Right atrium auricular region (tissue), 2 donors: ENCODE results near the gene NT5C1A. TPM values are rescaled to one million over a fixed set of nuclear protein-coding genes. Genes with fewer than 3 reads are reported as not detected.
A peak's percentile ranks its signal among the peaks of the same experiment; 100 is the strongest.

Experiments used
- DNase-seq: peaks from one replicate; pipeline ENCODE4 v3.0.0-alpha.2; 2019; ENCODE audit warnings: low spot score
- H3K27ac ChIP-seq, 2 donors: fragments of 200-600 bp; sonication (generic); 1 replicate in 1 of 2; 2 replicates in 1 of 2; pipeline ENCODE4 v1.5.1; 2016 to 2019
- H3K27me3 ChIP-seq, 2 donors: fragments of 200-600 bp; sonication (generic); one replicate each; pipeline versions ENCODE4 v1.5.1 to v1.6.0; 2017 to 2019
- H3K36me3 ChIP-seq: fragments of 200-600 bp; sonication (generic); one replicate; pipeline ENCODE4 v1.5.1; 2016
- H3K4me1 ChIP-seq, 2 donors: fragments of 200-600 bp; sonication (generic); one replicate each; pipeline versions ENCODE4 v1.5.1 to v1.6.0; 2017 to 2019
- H3K4me3 ChIP-seq, 2 donors: fragments of 200-600 bp; sonication (generic); 1 replicate in 1 of 2; 2 replicates in 1 of 2; pipeline ENCODE4 v1.5.1; 2017 to 2019; ENCODE audit warnings: mild to moderate bottlenecking in 1 of 2, moderate library complexity in 1 of 2
- H3K9me3 ChIP-seq, 2 donors: fragments of 200-600 bp; sonication (generic); one replicate each; pipeline ENCODE4 v1.5.1; 2019
- total RNA-seq, 2 donors: library from RNA; depleted of rRNA; stranded (reverse); fragments of >200 nt; gene quantifications; one replicate each; pipeline ENCODE4 v1.1.0, GENCODE V29; 2016
- TF ChIP-seq, protein P1 (sequence below), 2 donors: fragments of 200-600 bp; sonication (generic); IDR thresholded peaks; one replicate each; pipeline ENCODE4 v1.5.1; 2019; ENCODE audit warnings: antibody characterized with exemption in 2 of 2

NT5C1A gene
- total RNA-seq, 2 donors from 2014 or later, result 4.6 to 24.6 TPM

DNA sequence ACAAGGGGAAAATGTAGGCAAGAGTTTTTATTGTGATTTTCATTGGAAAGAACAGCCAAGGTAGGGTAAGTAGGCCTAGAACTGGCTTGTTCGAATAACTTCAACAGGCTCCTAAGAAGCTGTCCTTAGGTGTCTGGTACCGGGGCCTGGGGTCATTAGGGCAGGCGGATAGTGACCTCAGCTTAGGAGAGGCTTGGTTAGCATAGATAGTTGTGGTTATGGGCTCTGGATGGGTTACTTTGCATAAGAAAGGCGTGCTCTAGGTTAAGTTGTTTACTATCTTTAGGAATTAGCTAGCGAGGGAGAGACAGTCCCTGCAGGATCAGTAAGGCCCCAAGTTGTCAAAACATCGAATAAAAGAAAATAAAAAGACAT lies 40.0 kb upstream of the NT5C1A start:
- Histone ChIP-seq H3K9me3 (no peaks in the 10 kb centered on the region), H3K36me3 (no peaks in the 10 kb centered on the region), H3K27ac (no peak overlapping the region), H3K27me3 (no peaks in the 10 kb centered on the region), H3K4me1 (no peaks in the 10 kb centered on the region), H3K4me3 (no peak overlapping the region)
- DNase-seq, result no peak
- TF ChIP-seq, protein P1, sequence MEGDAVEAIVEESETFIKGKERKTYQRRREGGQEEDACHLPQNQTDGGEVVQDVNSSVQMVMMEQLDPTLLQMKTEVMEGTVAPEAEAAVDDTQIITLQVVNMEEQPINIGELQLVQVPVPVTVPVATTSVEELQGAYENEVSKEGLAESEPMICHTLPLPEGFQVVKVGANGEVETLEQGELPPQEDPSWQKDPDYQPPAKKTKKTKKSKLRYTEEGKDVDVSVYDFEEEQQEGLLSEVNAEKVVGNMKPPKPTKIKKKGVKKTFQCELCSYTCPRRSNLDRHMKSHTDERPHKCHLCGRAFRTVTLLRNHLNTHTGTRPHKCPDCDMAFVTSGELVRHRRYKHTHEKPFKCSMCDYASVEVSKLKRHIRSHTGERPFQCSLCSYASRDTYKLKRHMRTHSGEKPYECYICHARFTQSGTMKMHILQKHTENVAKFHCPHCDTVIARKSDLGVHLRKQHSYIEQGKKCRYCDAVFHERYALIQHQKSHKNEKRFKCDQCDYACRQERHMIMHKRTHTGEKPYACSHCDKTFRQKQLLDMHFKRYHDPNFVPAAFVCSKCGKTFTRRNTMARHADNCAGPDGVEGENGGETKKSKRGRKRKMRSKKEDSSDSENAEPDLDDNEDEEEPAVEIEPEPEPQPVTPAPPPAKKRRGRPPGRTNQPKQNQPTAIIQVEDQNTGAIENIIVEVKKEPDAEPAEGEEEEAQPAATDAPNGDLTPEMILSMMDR (IDR thresholded peaks at IDR 0.05), result no peak

- Histone ChIP-seq H3K4me1 (no peaks in the 10 kb centered on the region), H3K27me3 (no peaks in the 10 kb centered on the region), H3K27ac (no peak overlapping the region), H3K4me3 (no peak overlapping the region), H3K36me3 (no peaks in the 10 kb centered on the region), H3K9me3 (no peaks in the 10 kb centered on the region)
- DNase-seq, result no peak
- TF ChIP-seq, protein P1 (IDR thresholded peaks at IDR 0.05), result no peak
These were observed 39.4 kb upstream of the NT5C1A start for GRCh38 chr1:39711104-39711965.

DNA sequence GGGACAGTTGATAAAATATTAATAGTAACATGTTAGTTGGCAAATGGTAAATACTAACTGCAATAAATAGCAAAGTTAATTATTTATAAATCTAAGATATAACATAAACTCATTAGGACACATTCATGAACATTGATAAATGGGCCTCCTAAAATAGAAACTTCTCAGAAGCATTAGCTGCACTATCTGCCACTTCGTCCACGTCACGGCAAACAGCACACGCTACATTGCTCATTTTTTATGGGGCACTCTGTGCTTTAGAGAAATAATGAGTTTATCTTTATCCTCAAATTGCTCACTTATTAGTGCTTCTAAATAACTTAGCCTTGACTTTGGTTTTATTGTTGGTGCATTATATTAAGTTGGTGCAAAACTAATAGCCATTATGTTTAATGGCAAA lies 35.6 kb upstream of the NT5C1A start:
- Histone ChIP-seq H3K36me3 (no peaks in the 10 kb centered on the region), H3K9me3 (no peaks in the 10 kb centered on the region)

DNA sequence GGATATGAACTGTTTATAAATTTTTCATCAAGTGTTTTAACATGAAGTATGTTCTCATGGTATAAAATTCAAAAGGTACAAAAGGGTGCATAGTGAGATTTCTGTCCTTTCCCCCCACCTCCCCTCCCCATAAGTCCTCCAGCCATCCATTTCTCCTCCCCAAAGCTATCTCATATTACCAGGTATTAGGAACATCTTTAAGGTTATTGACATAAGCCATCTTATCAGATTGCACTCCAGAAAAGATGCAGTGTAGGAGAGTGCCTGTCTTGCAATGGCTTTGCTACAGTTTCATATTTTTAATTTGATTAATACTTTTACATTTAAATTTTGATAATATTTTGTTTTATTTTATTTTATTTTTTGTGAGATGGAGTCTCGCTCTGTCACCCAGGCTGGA lies 32.9 kb upstream of the NT5C1A start:
- H3K9me3 ChIP-seq, result no peaks in the 10 kb centered on the region
- H3K4me3 ChIP-seq, result no peak overlapping the region
- H3K4me1 ChIP-seq, result peaks cover 0 to 22% of the 10 kb centered on the region in 2 donors
- TF ChIP-seq, protein P1 (IDR thresholded peaks at IDR 0.05), result no peak
- H3K27ac ChIP-seq, result no peak overlapping the region
- H3K36me3 ChIP-seq, result no peaks in the 10 kb centered on the region
- no peak for DNase-seq
- no peaks in the 10 kb centered on the region for H3K27me3 ChIP-seq

More for the DNA sequence above, 35.6 kb upstream of the NT5C1A start:
- Histone ChIP-seq H3K4me1 (no peaks in the 10 kb centered on the region), H3K27ac (no peak overlapping the region), H3K27me3 (no peaks in the 10 kb centered on the region), H3K4me3 (no peak overlapping the region)
- no peak for DNase-seq
- TF ChIP-seq, protein P1 (IDR thresholded peaks at IDR 0.05), result no peak

DNA sequence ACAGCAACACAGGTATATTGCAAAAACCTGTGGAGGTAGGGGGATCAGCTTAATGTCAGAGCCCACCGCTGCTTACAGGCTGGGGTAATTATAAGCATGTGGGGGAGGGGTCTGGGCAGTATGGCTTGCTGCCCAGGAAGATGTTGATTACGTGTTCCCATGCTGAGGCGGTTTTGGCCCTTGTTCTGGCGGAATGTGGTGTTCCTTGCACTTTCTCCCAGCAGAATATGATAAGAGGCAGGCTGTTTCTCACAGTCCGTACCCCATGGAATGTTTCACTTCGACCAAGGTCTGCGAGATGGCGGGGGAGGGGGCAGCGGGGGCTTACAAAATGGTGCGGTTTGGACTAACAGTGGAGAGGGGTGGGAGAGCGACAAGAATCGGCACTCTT lies 29.1 kb upstream of the NT5C1A start:
- H3K4me3 ChIP-seq, result peak overlapping the region in 1 of 2 donors; percentile 24
- H3K4me1 ChIP-seq, result peaks cover 0 to 22% of the 10 kb centered on the region in 2 donors
- H3K36me3 ChIP-seq, result no peaks in the 10 kb centered on the region
- no peak for DNase-seq
- H3K9me3 ChIP-seq, result no peaks in the 10 kb centered on the region
- H3K27me3 ChIP-seq, result no peaks in the 10 kb centered on the region
- TF ChIP-seq, protein P1 (IDR thresholded peaks at IDR 0.05), result no peak
- peak overlapping the region in 1 of 2 donors; percentile 61 for H3K27ac ChIP-seq
